Fibroblast of the aortic adventitia (primary cell): ENCODE results near the gene HLA-DRB1. TPM values are rescaled to one million over a fixed set of nuclear protein-coding genes. Genes with fewer than 3 reads are reported as not detected.

Source experiments
- DNase-seq: peaks from one replicate; pipeline ENCODE4 v3.0.0-alpha.2; 2010; ENCODE audit warnings: low read depth
- H3K4me3 ChIP-seq: 2 replicates; pipeline ENCODE4 v1.5.1; 2011; ENCODE audit warnings: low read depth, mild to moderate bottlenecking, control low read depth, low read length, moderate library complexity
- CTCF ChIP-seq: IDR thresholded peaks from 2 replicates; pipeline ENCODE4 v1.5.1; 2011; ENCODE audit warnings: mild to moderate bottlenecking, low read length, control low read depth, inconsistent platforms; ENCODE audit not compliant: insufficient read depth
- total RNA-seq: library from RNA; depleted of rRNA; stranded (reverse); fragments of >200 nt; gene quantifications from 2 replicates; pipeline ENCODE4 v1.2.3, GENCODE V29; 2012; ENCODE audit warnings: low replicate concordance

HLA-DRB1 gene
- total RNA-seq, 1 donor: 0.09 TPM

- no peak overlapping the region for H3K4me3 ChIP-seq
- no peak for TF ChIP-seq CTCF
- DNase-seq: peak; percentile 95
These were observed 20.3 kb upstream of the HLA-DRB1 start for GRCh38 chr6:32609731-32610640.

GRCh38 chr6:32609391-32609730 lies 19.7 kb upstream of the HLA-DRB1 start:
- DNase-seq: no peak
- no peak for TF ChIP-seq CTCF
- H3K4me3 ChIP-seq: no peak overlapping the region

GRCh38 chr6:32608362-32608761 lies 18.7 kb upstream of the HLA-DRB1 start:
- TF ChIP-seq CTCF: no peak
- no peak overlapping the region for H3K4me3 ChIP-seq
- no peak for DNase-seq

GRCh38 chr6:32607988-32608298 lies 18.3 kb upstream of the HLA-DRB1 start:
- DNase-seq: no peak
- H3K4me3 ChIP-seq: no peak overlapping the region
- no peak for TF ChIP-seq CTCF

- TF ChIP-seq CTCF: no peak
- no peak for DNase-seq
- H3K4me3 ChIP-seq: no peak overlapping the region
These were observed 17.8 kb upstream of the HLA-DRB1 start for GRCh38 chr6:32607263-32607987.

GRCh38 chr6:32604434-32604877 lies 14.8 kb upstream of the HLA-DRB1 start:
- no peak for TF ChIP-seq CTCF

More at GRCh38 chr6:32604434-32604877, 14.8 kb upstream of the HLA-DRB1 start:
- H3K4me3 ChIP-seq: no peak overlapping the region
- DNase-seq: no peak
